Measurements from ENCODE around the gene TGFBR3L. TPM values are rescaled to one million over a fixed set of nuclear protein-coding genes. Genes with fewer than 3 reads are reported as not detected.

Gene TGFBR3L
- total RNA-seq, 2 experiments from 2014 or later = 0.13 to 0.61 TPM

DNA sequence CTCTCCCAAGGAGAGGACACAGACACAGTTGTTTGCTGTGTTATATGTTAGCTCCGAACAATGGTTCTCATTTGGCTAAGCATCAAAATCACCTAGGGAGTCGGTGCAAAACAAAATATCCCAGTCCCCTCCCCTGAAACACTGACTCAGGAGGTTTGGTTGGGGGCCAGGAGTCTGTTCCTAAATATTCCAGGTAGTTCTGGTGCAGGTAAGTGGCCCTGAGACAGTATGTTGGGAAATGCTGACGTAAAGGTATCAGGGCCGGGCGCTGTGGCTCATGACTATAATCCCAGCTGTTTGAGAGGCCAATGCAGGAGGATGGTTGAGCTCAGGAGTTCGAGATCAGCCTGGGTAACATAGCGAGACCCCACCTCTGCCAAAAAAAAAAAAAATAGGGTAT lies 13.3 kb upstream of the TGFBR3L start:
- Histone ChIP-seq H4K20me1 (ENCODE audit: insufficient read depth, low read length) (0 out of 2 replicates have a peak, but pooled peaks cover 9% of the 10 kb centered on the region), H3K4me1 (ENCODE audit: insufficient read depth, low read length, poor library complexity, severe bottlenecking) (peaks cover 19% of the 10 kb centered on the region), H3K27ac (ENCODE audit: low read depth, low read length, poor library complexity, severe bottlenecking) (no peak overlapping the region), H3K4me3 (ENCODE audit: low read depth, low read length, poor library complexity, severe bottlenecking) (no peak overlapping the region), H3K9me2 (ENCODE audit: insufficient read depth, low read length) (no peaks in the 10 kb centered on the region), H3K36me3 (ENCODE audit: insufficient read depth, low read length) (peaks cover 8% of the 10 kb centered on the region; the same call in 1 of the 2 replicates), H3K79me2 (ENCODE audit: insufficient read depth, low read depth, low read length) (peaks cover 22% of the 10 kb centered on the region), H3K4me2 (ENCODE audit: low read length) (no peak overlapping the region), H3K9me3 (ENCODE audit: low read length) (no peaks in the 10 kb centered on the region), H2AFZ (ENCODE audit: low read length) (no peak overlapping the region)
- ChIA-PET CTCF (ENCODE audit: unreplicated experiment) (no interaction called here), POLR2A (interaction anchor here (0.6 to 1.6 kb wide), 2 partner anchors 296 to 681 kb away, joined by 4 to 5 read pairs; no protein-coding TSS in a partner anchor)
- no peak for DNase-seq (ENCODE audit: low spot score)
- BruUV-seq (replicated peaks) = no TSS peak
- intact Hi-C loops (cut with micrococcal nuclease; ENCODE audit: unreplicated experiment) = no loop called here
- TF ChIP-seq EZH2phosphoT487 (IDR thresholded peaks at IDR 0.05; ENCODE audit: borderline replicate concordance, low read depth, low read length) = no peak
- no peak for TF ChIP-seq CTCF (conservative IDR thresholded peaks at IDR 0.05; ENCODE audit: low read length)

- Histone ChIP-seq H2AFZ (ENCODE audit: low read length) (peak overlapping the region; percentile 75; the same call in 1 of the 2 replicates), H3K9me2 (ENCODE audit: insufficient read depth, low read length) (no peaks in the 10 kb centered on the region), H3K4me3 (ENCODE audit: low read depth, low read length, poor library complexity, severe bottlenecking) (peak overlapping the region; percentile 74), H3K79me2 (ENCODE audit: insufficient read depth, low read depth, low read length) (peaks cover 22% of the 10 kb centered on the region), H4K20me1 (ENCODE audit: insufficient read depth, low read length) (0 out of 2 replicates have a peak, but pooled peaks cover 9% of the 10 kb centered on the region), H3K36me3 (ENCODE audit: insufficient read depth, low read length) (peaks cover 13% of the 10 kb centered on the region; the same call in 1 of the 2 replicates), H3K4me2 (ENCODE audit: low read length) (peak overlapping the region; percentile 100), H3K4me1 (ENCODE audit: insufficient read depth, low read length, poor library complexity, severe bottlenecking) (peaks cover 19% of the 10 kb centered on the region), H3K9me3 (ENCODE audit: low read length) (no peaks in the 10 kb centered on the region), H3K27ac (ENCODE audit: low read depth, low read length, poor library complexity, severe bottlenecking) (peak overlapping the region; percentile 6)
- intact Hi-C loops (cut with micrococcal nuclease; ENCODE audit: unreplicated experiment) = no loop called here
- POLR2A ChIA-PET = interaction anchor here (0.8 kb wide), 1 partner anchor 10 kb away, joined by 3 read pairs; no protein-coding TSS in a partner anchor
- no peak for DNase-seq (ENCODE audit: low spot score)
- CTCF ChIA-PET (ENCODE audit: unreplicated experiment) = no interaction called here
- TF ChIP-seq EZH2phosphoT487 (IDR thresholded peaks at IDR 0.05; ENCODE audit: borderline replicate concordance, low read depth, low read length) (no peak), CTCF (conservative IDR thresholded peaks at IDR 0.05; ENCODE audit: low read length) (no peak)
- TSS peak; percentile 82 for BruUV-seq (replicated peaks)
Observed at GRCh38 chr19:7902796-7903243, 11.8 kb upstream of the TGFBR3L start.

Measured in OCI-LY7 (cell line).